GM21390 (cell line): ENCODE results near the gene GPR17.

Experiments used
- ATAC-seq: cut with Tn5 transposase; IDR thresholded peaks from one replicate; pipeline ENCODE4 v1.9.1; 2021; ENCODE audit not compliant: unreplicated experiment

Gene GPR17

DNA sequence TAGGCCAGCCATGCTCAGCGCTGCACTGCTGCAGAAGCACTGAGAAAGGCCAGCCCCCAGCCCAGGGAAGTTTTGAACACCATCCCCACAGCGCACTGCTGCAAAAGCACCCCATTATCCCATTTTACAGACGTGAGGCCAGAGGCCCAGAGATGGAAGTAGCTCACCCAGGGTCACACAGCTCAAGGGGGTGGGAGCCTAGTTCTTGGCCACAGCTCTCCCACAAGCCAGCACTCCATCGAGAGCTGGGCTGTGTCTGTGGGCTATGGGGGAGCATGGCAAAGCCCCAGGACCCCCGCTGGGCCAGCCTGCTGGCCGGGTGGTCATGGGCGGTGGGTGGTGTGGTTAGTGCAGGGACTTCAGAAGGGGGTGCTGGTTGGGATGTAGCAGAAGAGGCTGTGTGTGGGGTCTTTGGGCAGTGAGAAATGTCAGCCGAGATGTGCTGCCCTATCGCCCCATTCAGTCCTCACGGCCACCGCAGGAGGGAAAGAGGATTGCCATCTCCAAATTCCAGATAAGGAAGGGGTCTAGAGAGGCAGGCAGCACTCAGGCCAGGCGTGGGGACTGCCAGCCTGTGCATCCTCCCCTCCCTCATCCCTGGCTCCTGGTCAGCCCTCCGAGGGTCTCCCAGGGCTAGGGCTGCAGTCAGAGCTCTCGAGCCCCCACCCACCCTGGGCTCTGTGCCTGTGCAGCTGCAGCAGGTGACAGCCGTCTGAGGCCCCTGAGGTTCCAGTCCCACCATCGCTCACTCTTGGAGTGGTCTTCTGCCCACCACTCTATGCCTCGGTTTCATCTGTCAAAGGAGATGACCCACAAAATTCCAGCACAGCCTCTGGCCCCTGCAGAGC lies 17.0 kb upstream of the GPR17 start:
- ATAC-seq = no peak

GRCh38 chr2:127629637-127630036 lies 16.3 kb upstream of the GPR17 start:
- ATAC-seq = no peak

DNA sequence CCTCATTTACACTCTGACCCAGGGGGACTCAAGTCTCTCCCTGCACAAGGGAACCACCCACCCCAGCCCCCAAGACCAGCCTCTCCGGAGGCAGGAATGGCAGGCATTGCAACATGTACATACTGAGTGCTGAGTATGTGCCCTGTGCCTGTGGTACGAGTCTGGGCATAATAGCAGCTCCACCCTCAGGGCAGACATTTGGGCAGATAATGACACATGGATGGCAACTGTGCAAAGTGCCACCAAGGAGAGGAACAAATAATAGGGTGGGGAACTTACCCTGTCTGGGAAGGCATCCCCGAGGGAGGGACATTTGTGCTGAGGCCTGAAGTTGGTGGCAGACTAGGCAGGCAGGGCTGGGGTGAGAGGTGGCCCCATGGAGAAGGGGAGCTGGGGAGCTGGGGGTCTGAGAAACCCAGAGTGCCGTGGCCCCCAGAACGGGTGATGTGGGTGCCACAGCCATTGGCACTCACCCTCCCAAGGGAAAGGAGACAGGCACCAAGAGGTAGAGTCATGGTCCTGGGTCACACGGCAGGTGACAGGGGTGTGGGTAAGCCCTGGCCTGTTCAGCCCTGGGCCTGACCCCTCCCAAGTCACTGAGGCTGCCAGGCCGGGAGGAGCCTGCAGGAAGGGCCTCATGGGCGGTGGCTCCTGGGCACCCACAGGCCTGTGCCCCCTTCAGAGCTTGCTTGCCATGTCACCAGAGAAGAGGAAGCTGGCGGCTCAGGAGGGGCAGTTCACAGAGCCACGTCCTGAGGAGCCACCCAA lies 15.7 kb upstream of the GPR17 start:
- ATAC-seq = no peak

GRCh38 chr2:127630864-127631540 lies 15.0 kb upstream of the GPR17 start:
- ATAC-seq = no peak

- ATAC-seq = no peak
Observed at GRCh38 chr2:127631541-127631996, 14.4 kb upstream of the GPR17 start.

GRCh38 chr2:127631997-127632581 lies 13.9 kb upstream of the GPR17 start:
- ATAC-seq = no peak

DNA sequence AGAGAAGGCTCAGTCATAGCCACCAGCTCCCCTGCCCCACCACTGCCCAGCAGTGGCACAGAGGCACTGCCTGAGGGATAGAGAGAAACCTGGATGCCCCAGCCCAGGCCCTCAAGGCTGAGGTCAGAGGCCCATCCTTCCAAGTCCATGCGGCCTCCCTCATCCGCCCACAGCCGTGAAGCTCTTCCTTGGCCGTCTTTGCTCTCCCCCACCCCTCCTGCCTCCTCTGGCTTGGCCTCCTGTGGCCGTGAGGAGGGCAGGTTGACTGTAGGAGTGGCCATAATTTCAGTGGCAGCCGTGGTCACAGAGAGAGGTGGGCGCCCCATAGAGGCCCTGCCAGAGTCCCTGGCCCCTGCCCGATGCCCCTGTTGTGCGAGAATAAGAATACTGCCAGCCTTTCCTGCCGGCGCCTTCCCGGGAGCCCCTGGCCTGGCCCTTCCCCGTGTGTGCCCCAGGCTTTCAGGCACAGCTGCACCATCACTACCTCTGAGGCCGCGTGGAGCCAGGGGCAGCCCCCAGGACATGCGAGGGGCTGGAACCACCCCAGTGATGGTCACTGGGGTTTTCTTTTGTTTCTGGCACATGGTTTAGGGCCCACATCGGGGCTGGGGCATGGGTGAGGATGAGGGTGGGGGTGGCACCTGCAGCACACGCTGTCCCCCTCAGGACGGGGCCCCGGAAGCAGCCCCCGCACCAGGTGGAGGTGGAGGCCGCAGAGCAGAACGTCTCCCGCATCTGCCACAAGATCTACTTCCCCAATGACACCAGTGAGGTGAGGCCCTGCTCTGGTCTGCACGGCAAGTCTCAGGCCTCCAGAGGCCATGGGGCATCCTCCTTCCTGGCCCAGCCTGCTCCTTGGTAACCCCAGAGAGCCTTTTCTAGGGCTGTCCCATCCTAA lies 13.1 kb upstream of the GPR17 start:
- no peak for ATAC-seq

- no peak for ATAC-seq
Observed at GRCh38 chr2:127633556-127634065, 12.3 kb upstream of the GPR17 start.

- ATAC-seq = no peak
Observed at GRCh38 chr2:127634066-127634617, 11.8 kb upstream of the GPR17 start.

GRCh38 chr2:127634626-127635379 lies 11.2 kb upstream of the GPR17 start:
- no peak for ATAC-seq

DNA sequence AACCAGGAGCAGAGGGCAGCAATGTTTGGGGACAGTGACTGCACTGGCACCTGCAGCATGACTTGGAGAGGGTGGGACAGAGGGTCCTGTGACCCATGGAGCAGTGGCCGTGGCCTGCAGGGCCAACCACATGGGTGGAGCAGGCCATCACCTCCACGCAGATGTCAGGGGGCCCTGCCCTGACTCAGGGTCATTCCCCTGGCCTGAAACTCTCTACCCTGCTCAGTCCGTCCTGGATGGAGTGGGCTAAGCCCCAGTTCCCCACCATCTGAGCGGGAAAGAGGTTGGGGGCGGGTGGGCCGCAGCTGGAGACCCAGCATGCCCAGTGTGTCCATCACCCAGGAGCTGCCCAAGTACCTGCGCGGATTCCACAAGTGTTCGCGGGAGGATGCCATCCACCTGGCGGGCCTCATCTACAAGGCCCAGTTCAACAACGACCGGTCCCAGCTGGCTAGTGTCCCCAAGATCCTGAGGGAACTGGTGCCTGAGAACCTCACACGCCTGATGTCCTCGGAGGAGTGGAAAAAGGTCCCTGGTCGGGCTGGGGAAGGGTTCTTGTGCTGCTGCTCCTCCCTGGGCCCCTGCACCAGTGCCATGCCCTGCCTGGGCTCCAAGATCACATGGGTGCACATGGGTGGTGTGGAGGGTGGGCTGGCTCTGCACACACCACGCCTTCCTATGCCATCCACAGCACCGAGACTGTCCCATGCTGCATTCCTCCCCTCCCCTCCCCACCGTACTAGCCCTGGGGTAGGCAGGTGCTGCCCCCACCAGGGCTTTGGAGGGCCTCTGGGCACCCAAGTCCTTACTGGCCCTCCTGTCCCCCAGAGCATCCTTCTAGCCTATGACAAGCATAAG lies 10.3 kb upstream of the GPR17 start:
- ATAC-seq = no peak

DNA sequence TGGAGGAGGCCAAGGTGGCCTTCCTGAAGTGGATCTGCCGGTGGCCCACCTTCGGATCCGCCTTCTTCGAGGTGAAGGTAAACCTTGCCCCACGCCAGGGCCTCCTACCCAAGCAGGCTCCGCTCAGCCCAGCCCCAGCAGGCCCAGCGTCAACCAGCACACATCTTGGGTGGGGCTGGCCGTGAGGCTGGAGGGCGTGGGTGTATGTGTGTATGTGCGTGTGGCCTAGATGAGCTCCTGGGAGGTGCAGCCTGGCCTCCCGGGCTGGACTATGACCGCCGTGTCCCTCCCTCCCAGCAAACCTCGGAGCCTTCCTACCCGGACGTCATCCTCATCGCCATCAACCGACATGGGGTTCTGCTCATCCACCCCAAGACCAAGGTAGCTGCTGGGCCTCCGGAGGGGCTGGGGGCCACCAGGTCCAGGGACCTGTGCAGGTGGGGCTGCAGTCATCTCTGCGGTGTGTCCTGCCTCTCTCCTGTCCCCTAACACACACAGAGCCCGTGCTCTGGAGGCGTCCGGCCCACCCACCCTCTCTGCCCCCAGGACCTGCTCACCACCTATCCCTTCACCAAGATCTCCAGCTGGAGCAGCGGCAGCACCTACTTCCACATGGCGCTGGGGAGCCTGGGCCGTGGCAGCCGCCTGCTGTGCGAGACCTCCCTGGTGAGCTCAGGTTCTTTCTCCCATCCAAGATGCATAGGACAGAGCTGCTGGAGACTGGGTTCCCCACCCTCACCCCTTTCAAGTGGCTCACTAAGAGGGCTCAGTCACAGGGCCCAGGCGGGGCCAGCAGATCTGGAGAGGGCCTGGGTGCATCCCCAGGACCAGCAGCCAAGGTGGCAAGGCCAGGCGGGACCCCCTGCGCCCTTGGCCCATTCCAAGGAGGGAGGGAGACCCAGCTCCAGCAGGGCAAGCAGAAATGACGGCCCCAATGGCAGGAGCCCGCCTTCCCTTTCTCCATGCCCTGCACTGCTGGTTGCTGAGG lies 9.4 kb upstream of the GPR17 start:
- ATAC-seq = no peak

DNA sequence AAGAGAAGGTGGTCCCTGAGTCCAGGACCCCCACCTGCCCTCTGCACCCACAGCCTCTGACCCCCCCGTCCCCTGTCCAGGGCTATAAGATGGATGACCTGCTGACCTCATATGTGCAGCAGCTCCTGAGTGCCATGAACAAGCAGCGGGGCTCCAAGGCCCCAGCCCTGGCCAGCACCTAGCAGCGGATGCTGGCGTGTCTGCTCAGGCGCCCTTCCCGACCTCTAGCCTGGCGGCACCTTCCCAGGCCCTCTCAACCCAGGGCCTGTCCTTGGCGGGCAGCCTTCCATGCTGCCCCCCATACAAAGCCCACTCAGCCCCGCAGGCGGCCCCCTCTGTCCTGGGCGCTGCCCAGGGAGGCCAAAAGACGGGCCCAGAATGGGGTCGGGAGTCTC lies 8.7 kb upstream of the GPR17 start:
- ATAC-seq = no peak

GRCh38 chr2:127637725-127638252 lies 8.2 kb upstream of the GPR17 start:
- ATAC-seq = no peak

DNA sequence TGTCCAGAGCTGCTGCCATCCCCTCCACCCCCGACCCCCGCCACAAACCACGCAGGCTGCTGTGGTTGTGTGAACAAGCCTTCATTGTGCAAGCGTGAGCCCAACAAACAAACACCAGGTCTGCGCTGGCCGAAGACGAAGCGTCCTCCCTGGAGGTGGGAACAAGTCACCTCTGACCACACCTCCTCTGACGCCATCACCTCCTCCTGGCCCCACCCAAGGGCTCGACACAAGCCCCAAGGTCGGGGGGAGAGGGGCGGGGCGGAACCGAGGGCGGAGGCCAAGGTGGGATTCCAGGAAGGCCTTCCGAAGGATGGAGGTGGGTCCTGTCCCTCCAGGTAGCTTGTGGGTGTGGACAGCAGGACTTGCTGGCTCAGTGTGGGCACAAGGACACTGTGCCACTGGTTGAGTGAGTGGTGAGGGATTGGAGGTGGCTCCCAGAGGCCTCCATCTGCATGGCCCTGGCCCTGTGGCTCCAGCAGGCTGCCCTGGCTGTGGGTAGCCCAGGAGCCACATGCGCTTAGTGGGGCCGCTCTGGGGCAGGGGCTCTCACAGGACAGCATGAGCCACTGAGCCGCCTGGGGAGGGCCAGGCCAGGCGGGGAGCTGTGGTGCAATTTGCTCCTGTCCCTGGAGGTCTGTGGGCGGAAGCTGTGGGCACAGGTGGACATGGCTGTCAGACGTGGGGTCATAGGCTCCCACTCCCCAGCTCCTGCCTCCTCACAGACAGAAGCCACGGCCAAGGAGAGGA lies 7.4 kb upstream of the GPR17 start:
- ATAC-seq = no peak

GRCh38 chr2:127639111-127639474 lies 6.9 kb upstream of the GPR17 start:
- no peak for ATAC-seq
